HG03378 (cell line): Measurements from ENCODE around the gene BTBD6.

Source experiments
- ATAC-seq: cut with Tn5 transposase; IDR thresholded peaks from one replicate; pipeline ENCODE4 v1.9.1; 2021; ENCODE audit warnings: mild to moderate bottlenecking, moderate library complexity; ENCODE audit not compliant: unreplicated experiment

The BTBD6 gene

DNA sequence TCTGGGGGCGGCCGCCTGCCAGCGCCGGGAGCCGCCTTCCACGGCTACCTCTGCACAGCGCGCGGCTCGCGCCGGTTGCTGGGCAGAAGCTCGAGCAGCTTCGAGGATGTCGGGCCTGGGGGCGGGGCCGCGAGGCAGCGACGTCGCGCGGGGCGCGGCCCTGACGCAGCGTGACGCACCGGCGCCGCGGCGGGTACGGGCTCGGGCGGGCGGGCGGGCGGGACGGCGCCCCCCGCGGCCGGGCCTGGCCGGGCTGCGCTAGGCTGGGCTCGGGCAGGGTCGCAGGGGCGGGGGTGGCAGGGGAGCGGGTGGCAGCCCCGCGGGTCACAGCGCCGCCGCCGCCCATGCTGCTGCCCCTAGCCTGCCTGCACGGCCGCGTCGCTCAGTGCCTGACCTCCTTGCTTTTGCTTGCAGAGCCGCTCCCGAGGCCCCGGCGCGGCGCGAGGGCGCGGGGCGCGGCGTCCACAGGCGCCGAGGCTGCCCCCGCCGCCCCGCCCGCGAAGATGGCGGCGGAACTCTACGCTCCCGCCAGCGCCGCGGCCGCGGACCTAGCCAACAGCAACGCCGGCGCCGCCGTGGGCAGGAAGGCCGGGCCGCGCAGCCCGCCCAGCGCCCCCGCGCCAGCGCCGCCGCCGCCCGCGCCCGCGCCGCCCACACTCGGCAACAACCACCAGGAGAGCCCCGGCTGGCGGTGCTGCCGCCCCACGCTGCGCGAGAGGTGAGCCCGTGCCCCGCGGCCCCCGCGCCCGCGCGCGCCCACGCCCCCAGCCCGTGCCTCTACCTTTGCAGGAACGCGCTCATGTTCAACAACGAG is at the start of gene BTBD6:
Gene BTBD6, plus strand, starts transcription at position 166 of the 814 bp plus-strand sequence. Its CDS starts 179 bp downstream, at position 345.
- ATAC-seq, result peak; percentile 52

DNA sequence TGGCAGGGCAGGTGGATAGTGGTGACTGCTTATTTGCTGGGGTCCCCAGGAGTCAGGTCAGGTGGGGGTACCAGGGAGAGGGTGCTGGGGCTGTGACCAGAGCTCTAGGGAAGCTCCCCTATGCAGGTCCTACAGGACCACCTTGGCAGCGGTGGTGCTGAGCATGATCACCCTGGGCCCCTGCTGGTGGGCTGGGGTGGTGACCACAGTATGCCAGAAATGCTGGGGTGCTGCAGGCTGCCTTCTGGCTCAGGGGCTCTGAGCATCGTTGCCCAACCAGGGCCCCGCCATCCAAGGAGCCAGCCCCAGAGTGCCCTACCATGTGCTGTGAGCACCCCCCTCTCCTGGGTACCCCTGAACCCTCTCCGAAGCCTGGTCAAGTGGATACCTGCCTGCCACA is 49.7 kb upstream of the BTBD6 start:
- ATAC-seq, result no peak

DNA sequence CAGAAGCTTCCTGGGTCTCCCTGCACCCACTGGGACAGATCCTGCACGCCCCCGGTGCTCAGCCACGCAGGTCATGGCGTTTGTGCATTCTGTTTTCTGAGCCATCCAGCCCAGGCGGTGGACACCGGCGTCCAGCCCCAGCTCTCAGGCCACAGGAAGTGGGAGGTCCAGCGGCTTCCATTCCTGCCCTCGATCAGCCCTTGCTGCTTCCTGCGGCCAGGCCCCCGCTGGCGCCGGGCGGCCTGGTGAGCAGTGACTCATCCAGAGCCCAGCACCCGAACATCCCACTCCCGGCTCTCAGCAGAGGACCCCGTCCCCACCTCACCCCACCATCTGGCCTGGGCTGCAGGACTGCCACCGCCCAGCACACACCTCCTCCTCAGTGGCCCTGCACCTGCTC is 49.2 kb upstream of the BTBD6 start:
- no peak for ATAC-seq

DNA sequence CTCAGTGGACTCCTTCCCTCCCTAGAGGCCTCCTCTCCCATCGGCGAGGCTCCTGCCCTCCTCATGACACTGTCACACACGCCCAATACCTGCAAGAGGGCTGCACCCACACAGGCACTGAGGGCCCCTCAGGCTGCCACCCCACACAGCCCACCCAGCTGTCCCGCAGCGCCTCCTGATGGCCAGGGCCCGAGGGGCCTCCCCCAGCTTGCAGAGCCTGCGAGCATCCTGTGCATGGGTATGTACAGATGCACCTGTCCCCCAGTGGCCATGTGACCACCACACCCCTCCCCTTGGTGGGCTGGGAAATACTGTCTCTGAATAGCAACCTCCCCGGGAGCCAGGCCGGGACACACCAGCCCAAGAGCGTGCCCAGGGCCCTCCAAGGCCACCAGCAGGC is 48.3 kb upstream of the BTBD6 start:
- no peak for ATAC-seq

DNA sequence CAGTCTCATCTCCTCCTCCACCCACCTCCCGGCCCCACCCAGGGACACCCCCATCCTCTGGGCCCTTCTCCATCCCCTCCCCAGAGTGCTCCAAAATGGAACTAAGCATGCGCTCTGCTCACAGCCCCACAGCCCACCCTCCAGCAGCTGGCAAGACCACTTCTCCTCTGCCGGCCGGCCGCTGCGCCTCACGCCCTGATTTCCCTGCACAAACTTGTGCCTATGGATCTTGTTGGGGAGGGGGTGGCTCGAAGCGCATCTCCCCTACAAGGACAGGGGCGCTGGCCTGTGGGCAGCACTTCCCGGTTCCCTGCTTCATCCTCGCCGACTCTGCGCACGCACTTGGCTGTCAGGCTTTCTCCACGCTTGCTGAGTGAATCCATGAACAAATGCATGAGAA is 47.7 kb upstream of the BTBD6 start:
- no peak for ATAC-seq

DNA sequence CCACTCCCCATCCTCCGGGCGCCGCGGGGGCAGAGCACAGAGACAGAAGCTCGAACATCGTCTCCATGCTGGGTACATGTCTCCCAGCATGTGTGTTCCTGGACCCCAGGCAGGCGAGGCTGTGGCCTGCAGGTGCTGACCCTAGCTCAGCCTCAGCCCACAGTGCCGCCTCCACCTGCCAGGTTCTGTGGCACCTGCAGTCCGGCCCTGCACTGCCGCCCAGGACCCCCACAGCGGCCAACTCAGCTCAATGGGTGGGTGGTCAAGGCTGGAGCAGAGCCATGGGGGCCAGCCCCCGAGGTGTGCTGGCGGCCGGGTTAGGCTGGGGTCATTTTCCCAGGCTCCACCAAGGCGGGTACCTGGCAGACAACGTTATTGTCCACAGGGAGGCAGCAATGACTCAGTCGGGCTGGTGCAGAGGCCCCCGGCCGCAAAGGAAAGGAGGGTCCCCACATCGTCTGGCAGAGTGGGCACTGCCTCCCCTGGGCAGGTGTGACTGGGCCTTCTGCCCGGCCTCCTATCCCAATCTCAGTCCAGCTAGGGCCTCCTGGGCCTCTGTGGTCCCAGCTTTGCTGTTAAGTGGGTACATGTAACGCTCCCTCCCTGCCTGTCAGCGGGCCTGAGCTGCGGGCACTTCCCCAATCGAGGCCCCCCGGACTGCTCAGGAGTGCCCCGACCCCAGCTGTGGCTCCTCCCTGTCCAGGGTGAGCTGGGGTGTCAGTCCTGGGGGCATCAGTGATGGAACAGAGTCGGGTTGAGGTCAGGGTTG is 47.0 kb upstream of the BTBD6 start:
- ATAC-seq, result no peak

DNA sequence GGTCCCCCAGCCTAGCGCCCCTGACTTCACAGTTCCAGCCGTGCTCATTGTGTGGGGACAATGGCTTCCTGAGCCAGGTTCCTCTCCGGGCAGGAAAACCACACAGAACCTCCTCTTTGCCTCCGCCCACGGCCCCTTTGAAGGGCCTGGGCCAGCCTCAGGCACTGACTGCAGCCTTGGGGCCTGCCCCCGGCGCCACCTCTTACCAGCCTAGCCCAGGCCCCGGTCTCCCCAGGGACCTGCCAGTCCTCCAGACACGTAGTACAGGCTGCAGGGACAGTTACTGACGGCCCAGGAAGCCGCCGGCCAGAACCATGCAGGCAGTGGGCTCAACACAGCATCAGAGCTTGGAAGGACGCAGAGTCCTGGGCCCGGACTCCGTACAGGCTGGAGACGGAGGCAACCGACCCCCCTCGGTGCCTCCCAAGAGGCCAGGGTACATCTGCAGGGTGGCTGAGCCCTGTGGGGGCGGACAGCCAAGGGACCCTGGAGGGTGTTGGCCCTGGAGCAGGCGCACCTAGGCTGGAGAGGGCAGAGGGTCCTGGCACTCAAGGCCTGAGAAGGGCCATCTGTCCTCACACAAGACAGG is 46.3 kb upstream of the BTBD6 start:
- ATAC-seq, result no peak

DNA sequence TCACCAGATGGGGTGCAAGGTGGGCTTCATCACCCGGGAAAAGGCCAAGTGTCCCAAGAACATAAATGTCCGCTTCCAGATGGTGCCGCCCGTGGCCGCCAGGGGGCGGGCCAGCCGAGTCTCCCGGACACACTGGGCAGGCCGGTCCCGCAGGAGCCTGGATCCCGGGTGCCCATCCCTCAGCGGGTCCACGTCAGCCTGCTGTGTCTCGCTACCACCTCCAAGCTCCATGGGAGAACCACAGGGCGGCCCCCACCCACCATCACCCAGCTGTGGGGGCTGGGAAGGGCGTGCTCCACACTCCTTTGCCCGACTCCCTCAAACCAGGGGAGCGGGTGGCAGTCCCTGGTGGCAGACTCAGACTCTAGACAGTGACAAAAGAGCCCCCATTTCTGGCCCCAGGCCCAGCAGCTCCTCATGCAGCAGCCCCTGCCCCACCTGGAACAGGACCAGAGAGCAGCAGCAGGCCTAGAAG is 45.2 kb upstream of the BTBD6 start:
- no peak for ATAC-seq

DNA sequence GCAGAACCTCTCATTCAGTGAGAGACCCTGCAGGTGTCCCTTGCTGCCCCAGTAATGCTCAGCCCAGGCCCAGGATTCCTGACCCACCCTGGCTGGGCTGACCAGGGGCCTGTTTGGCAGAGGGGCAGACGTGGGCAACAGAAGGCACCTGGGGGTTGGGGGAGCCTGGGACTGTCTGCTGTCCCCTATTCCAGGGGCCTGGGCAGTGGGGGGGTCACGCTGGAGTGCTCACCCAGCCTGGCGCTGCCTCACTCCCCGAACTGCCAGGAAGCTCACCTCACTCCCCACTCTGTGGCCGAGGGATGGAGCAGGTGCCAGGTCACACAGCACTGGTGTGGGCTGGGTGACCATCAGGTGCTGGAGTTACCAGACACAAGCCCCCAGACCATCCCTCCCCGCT is 44.6 kb upstream of the BTBD6 start:
- ATAC-seq, result no peak

DNA sequence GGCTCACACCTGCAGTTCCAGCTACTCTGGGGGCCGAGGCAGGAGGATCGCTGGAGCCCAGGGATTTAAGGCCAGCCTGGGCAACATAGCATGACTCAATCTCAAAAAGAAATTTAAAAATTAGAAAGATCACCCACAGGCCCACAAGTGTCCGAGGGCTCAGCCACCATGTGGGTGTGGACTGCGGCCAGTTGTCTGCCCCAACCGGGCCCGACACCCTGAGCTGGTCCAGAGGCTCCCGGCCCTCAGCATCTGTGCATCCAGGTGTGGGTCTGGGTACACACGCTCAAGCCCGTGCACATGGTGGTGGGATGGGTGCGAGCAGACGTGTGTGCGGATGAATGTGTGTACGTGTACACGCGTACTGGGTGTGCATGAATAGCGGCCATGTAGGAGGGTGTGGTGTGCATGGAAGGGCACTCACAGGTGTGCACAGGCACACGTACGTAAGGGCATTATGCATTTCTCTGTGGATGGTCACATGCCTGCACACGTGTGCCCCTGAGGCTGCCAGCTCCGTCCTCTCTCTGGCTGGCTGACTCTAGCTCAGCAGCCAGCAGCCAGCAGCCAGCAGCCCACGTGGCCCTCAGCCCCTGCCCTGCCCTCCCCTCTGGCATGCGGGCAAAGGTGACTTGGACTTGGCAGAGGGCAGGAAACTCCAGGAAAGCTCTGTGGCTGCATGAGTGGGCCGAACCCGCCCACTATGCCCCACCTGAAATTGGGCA is 44.0 kb upstream of the BTBD6 start:
- no peak for ATAC-seq

DNA sequence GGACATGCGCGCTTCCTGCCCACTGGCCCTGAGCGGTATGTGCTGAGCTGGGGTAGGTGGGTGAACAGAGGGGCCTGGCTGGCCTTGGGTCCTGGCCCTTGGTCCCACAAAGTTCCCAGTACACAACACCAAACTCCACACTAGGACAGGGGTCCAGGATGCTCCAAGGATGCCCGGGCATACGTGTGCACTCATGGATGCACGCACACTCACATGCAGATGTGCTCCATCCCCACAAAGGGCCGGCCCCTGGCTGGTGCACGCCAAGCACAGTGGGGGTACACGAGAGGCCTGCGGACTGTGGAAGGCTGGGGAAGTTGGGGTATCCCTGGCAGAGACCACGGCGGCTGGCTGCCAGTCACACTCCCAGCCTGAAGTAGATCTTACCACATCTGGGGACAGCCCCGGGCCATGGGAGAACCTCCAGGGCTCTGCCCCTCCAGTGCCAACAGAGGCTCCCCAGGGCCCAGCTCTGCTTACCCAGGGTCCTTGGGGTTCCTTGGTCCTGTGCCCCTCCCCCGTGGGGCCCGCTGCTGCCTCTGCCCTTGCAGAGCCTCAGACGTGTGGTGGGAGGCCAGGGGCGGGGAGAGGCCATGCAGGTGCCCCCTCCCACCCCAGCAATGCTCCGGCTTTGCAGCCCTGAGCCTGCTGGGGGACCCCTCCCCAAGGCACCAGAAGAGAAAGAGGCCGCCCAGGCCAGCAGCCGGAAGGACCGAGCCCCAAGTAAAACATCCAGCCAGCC is 43.2 kb upstream of the BTBD6 start:
- ATAC-seq, result no peak

DNA sequence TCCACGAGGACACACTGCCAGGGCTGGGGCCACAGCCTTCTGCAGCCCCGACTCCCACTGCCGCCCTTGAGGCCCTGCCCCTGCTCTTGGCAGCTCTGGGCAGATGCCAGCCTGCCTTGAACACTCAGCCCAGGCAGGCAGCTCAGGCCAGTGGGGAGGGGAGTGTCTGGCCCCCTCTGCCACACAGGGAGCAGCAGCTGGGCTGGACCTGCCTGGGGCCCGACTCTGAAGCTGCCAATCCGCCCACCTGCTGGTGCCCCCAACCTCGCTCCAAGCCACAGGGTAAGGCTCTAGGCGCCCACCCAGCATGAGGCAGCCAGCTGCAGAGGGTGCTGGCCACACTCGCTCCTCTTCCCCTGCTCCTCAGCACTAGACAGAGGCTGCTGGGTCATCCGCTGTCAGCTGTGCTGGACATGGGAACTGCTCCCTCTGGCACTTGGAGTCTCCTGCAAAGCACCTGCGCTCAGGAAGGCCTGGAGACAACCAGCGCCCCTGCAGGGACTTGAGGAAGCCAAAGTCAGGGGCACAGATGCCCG is 42.6 kb upstream of the BTBD6 start:
- no peak for ATAC-seq

DNA sequence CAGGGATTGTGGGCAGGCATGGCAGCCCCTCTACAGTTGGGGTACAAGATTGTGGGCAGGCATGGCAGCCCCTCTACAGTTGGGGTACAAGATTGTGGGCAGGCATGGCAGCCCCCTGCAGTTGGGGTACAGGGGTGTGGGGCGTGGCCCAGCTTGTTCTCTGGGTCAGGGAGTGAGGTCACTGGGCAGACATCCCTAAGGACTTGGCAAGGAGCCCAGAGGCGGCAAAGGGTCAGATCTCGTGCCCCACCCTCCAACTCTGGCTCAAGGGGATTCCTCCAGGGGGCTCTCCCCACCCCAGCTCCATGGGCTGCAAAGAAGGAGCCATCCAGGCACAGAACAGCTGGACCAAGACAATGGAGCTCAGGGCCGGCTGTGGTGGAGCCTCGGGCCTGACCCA is 41.5 kb upstream of the BTBD6 start:
- ATAC-seq, result no peak

DNA sequence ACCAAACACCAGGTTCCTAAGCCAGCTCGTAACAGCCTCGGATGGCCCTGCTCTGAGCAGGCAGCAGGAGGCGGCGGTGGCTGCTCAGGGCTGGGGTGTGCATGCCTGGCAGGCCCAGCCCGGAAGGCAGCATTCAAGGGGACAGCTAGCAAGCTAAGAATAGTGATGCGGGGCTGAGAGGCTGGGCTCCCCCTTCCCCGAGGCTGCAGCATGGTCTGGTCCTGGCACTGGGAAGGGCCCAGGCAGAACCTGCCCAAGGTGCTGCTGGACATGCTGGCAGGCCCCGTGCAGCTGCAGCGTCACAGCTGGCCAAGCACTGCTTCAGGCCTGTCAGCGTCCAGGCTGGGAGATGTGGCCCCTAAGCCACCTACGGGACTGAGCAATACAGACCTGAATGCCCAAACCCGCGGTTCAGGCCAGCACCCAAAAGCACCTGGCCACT is 40.9 kb upstream of the BTBD6 start:
- ATAC-seq, result no peak

DNA sequence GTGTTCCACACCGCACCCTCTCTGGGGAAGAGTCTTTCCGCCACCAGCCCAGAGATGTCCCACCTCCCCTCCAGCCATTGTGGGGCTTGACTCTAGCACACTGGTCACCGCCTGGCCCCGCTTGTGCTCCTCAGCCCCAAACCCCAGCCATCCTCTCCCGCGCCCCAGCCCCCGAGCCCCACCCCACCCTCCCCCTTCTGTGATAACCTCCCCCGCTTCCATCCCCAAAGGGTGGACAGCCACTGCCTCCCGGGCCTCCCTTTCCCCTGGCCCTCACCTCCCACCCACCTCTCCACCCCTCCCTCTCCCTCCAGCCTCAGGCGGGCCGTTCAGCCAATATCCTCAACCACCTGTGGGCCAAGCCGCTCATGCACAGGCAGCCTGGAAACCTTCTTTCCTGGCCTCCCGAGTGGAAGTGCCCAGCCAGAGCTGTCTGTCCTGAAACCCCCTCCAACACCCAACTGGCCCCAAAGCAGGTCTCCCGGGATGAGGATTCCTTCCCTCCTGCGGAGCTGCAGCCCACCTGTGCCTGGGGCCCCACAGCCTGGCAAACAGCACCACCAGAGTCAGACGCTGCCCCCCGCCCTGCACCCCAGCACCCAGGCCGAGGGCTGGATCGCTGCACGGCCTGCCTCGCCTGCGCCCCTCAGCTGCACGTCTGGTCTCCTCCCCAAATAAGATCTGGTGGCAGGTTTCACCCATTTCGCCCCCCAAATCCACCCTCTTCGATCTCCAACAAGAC is 40.2 kb upstream of the BTBD6 start:
- no peak for ATAC-seq

DNA sequence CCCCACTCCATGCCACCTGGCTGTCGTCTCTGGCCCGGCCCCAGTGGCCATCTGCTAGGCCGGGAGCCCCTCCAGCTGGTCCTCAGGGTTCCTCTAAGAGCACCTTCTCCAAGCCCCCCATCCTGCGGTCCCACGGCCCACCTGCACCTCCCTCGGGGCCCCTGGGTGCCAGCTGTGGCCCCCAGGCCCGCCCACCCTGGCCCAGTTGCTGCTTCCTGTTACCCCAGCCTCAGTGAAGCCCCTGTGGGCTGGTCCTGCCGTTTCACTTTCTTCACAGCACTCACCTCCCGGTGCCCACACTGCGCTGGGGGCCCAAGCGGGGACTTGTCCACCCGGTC is 39.6 kb upstream of the BTBD6 start:
- no peak for ATAC-seq

DNA sequence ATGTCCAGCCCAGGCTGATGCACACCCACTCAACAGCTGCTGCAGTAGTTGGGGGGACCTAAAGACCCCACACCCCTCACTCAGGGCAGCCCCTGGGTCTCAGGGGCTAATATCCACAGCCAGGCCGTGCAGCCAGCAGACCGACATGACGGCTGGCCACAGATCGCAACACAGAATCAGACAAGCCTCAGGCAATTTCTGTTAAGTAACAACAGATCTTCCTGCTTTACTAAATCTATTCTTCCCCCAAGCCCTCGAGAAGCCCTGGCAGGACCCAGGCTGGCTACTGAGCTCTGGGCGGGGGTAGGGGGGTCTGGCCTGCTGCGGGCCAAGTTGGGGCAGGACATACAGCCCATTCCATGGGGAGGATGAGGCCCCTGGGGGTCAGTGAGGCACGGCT is 39.2 kb upstream of the BTBD6 start:
- ATAC-seq, result no peak

DNA sequence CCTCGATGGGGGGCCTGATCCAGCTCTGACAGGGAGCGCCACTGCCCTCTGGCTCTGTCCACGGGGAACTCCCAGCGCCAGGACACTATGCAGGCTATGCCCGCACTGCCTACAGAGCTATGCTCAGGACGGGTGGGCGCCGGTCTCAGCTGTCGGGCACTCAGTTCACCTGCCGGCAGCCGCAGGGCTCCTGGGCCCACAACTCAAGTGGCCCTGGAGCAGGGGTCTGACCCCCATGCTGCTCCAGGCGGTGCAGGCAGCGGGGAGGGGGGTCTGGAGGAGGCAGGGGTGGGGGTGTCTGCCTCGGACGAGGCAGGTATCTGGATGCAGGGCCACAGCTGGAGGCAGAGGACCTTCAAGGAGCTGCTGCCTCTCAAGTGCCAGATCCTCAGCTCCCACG is 38.7 kb upstream of the BTBD6 start:
- no peak for ATAC-seq

DNA sequence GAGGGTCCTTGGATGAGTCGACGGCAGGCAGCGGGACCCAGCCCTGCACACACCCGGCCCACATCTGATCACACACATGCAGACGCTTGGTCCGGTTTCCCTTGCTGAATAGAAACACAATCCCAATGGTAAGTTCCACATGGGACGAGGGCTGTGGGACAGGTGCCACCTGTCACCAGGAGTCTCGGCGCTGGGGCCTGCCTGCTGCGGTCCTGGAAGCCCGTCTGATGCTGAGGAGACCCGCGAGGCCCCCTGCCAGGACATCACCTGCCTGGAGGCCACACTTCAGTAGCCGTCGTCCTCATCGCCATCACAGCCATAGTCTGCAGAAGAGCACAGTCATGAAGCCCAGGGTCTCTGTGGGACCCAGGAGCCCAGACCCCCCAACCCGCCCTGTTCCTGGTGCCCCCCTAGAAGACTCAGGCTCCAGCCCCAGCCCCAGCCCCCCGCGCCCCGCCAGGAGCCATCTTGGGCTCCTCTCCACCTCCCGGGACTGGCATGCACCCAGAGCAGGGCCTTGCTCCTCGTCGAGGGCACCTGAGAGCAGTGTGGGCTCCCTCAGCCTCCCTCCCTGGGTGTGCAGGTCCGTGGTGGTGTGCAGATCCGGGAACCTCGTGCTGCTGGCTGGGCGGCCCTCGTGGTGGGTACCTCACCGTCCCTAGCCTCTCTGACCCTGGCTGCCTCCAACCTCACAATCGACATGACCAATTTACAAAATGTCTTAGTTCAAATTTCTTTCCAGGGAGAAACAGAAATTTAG is 37.9 kb upstream of the BTBD6 start:
- ATAC-seq, result no peak
